Mesenchymal stem cell (in vitro differentiated cells and primary cell): ENCODE results near the gene EFCAB11.

Source experiments
- DNase-seq: peaks from one replicate; pipeline ENCODE4 v3.0.0-alpha.2; 2013
- H2AFZ ChIP-seq: one replicate; pipeline ENCODE4 v1.6.1; 2013; ENCODE audit warnings: low read depth, mild to moderate bottlenecking, control low read depth, inconsistent platforms, low read length, moderate library complexity
- H2AK5ac ChIP-seq: 2 replicates; pipeline ENCODE4 v1.6.1; 2013; ENCODE audit warnings: low read length, moderate library complexity, mild to moderate bottlenecking, inconsistent platforms; ENCODE audit not compliant: severe bottlenecking
- H2BK120ac ChIP-seq: one replicate; pipeline ENCODE4 v1.6.1; 2013; ENCODE audit warnings: low read depth, mild to moderate bottlenecking, inconsistent platforms, low read length, moderate library complexity
- H2BK12ac ChIP-seq, 2 experiments: one replicate each; pipeline ENCODE4 v1.6.1; 2013; ENCODE audit warnings: inconsistent platforms in 2 of 2, low read length in 2 of 2, mild to moderate bottlenecking in 2 of 2, moderate library complexity in 2 of 2, control low read depth in 1 of 2
- H2BK15ac ChIP-seq: one replicate; pipeline ENCODE4 v1.6.1; 2013; ENCODE audit warnings: mild to moderate bottlenecking, low read depth, inconsistent platforms; ENCODE audit not compliant: poor library complexity, severe bottlenecking
- H2BK5ac ChIP-seq: 2 replicates; pipeline ENCODE4 v1.6.1; 2013; ENCODE audit warnings: low read depth, mild to moderate bottlenecking, low read length, control low read depth, inconsistent platforms; ENCODE audit not compliant: poor library complexity, severe bottlenecking
- H3K14ac ChIP-seq, 2 experiments: one replicate each; pipeline ENCODE4 v1.6.1; 2013; ENCODE audit warnings: inconsistent platforms in 2 of 2, low read length in 2 of 2, control low read depth in 1 of 2, mild to moderate bottlenecking in 1 of 2, moderate library complexity in 1 of 2
- H3K18ac ChIP-seq, 2 experiments: one replicate each; pipeline ENCODE4 v1.6.1; 2013; ENCODE audit warnings: inconsistent platforms in 2 of 2, low read length in 2 of 2, control low read depth in 1 of 2, low read depth in 1 of 2, mild to moderate bottlenecking in 1 of 2
- H3K23ac ChIP-seq, 2 experiments: one replicate each; pipeline ENCODE4 v1.6.1; 2013; ENCODE audit warnings: inconsistent platforms in 2 of 2, low read length in 2 of 2, mild to moderate bottlenecking in 2 of 2, moderate library complexity in 2 of 2, control low read depth in 1 of 2
- H3K27ac ChIP-seq: 2 replicates; pipeline ENCODE4 v1.5.1; 2013; ENCODE audit warnings: mild to moderate bottlenecking, moderate library complexity, low read length, control low read depth, inconsistent platforms; ENCODE audit not compliant: poor library complexity, severe bottlenecking
- H3K27me3 ChIP-seq, 2 experiments: 2 replicates each; pipeline versions ENCODE4 v1.6.1 to v1.7.0; 2013; ENCODE audit warnings: low read length in 2 of 2, mild to moderate bottlenecking in 2 of 2, moderate library complexity in 2 of 2, control low read depth in 1 of 2, inconsistent platforms in 1 of 2; ENCODE audit not compliant: control insufficient read depth in 1 of 2, insufficient read depth in 1 of 2
- H3K36me3 ChIP-seq, 2 experiments: 2 replicates each; pipeline versions ENCODE4 v1.6.1 to v1.7.0; 2013; ENCODE audit warnings: low read length in 2 of 2, control low read depth in 1 of 2, inconsistent platforms in 1 of 2, low read depth in 1 of 2, mild to moderate bottlenecking in 1 of 2; ENCODE audit not compliant: insufficient read depth in 2 of 2, control insufficient read depth in 1 of 2
- H3K4ac ChIP-seq, 2 experiments: one replicate each; pipeline ENCODE4 v1.6.1; 2013; ENCODE audit warnings: inconsistent platforms in 2 of 2, low read length in 2 of 2, mild to moderate bottlenecking in 2 of 2, moderate library complexity in 2 of 2, control low read depth in 1 of 2, low read depth in 1 of 2
- H3K4me1 ChIP-seq: 2 replicates; pipeline ENCODE4 v1.6.1; 2013; ENCODE audit warnings: low read depth, low read length, control low read depth; ENCODE audit not compliant: control insufficient read depth, insufficient read depth
- H3K4me2 ChIP-seq: 2 replicates; pipeline ENCODE4 v1.6.1; 2013; ENCODE audit warnings: low read length, mild to moderate bottlenecking, inconsistent platforms; ENCODE audit not compliant: poor library complexity, severe bottlenecking
- H3K4me3 ChIP-seq, 2 experiments: 2 replicates each; pipeline versions ENCODE4 v1.5.1 to v1.7.0; 2013; ENCODE audit warnings: low read length in 2 of 2, mild to moderate bottlenecking in 2 of 2, control low read depth in 1 of 2, low read depth in 1 of 2; ENCODE audit not compliant: insufficient read depth in 1 of 2
- H3K79me1 ChIP-seq: replicated peaks from 2 replicates; pipeline ENCODE4 v1.6.1; 2013; ENCODE audit warnings: mild to moderate bottlenecking, control low read depth, low read length, inconsistent platforms; ENCODE audit not compliant: poor library complexity, severe bottlenecking
- H3K9ac ChIP-seq: 2 replicates; pipeline ENCODE4 v1.7.0; 2013; ENCODE audit warnings: mild to moderate bottlenecking, low read length, moderate library complexity
- H3K9me3 ChIP-seq: 2 replicates; pipeline ENCODE4 v1.7.0; 2013; ENCODE audit warnings: mild to moderate bottlenecking, low read length; ENCODE audit not compliant: control insufficient read depth
- H4K8ac ChIP-seq: one replicate; pipeline ENCODE4 v1.6.1; 2013; ENCODE audit warnings: inconsistent platforms, mild to moderate bottlenecking, low read length, moderate library complexity
- H4K91ac ChIP-seq: one replicate; pipeline ENCODE4 v1.6.1; 2013; ENCODE audit warnings: mild to moderate bottlenecking, low read length, inconsistent platforms
- WGBS: methylation state at CpG from one replicate; pipeline ENCODE4 v1.1.7; 2013; ENCODE audit warnings: mixed read lengths; 5-methylcytosine and 5-hydroxymethylcytosine counted together

EFCAB11 gene

DNA sequence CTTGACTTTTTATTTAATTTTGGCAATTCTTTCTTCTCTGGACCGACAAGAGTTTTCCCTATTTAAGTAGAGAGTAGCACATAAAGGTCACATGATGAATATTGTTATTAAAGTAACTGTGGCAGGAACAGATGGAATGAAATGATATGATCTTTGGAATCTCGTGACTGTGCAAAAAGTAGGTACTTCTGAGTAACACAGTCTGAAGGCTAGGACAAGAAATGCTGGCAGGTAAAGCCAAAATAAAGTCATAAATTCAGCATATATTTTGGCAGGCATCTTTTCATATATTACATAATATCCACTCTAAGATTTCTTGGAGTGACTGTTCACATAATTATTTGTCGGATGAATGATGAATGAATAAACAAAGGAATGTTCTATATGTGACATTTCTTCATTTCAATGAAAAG lies 121.4 kb downstream of the EFCAB11 start:
- H2BK120ac ChIP-seq = no peak overlapping the region
- no peak overlapping the region for H2BK12ac ChIP-seq
- H2BK5ac ChIP-seq = no peak overlapping the region
- no peak overlapping the region for H3K23ac ChIP-seq
- no peaks in the 10 kb centered on the region for H3K9me3 ChIP-seq
- H2AK5ac ChIP-seq = no peak overlapping the region
- no peak overlapping the region for H3K4me3 ChIP-seq
- no peak for DNase-seq
- no peaks in the 10 kb centered on the region for H3K27me3 ChIP-seq
- H3K27ac ChIP-seq = no peak overlapping the region
- H3K4me1 ChIP-seq = peaks cover 5% of the 10 kb centered on the region
- no peak overlapping the region for H3K4me2 ChIP-seq
- H3K36me3 ChIP-seq = no peaks in the 10 kb centered on the region
- H3K9ac ChIP-seq = no peak overlapping the region
- H2BK15ac ChIP-seq = no peak overlapping the region
- H3K14ac ChIP-seq = no peak overlapping the region
- H4K91ac ChIP-seq = no peak overlapping the region
- H4K8ac ChIP-seq = no peak overlapping the region
- H3K18ac ChIP-seq = no peak overlapping the region
- no peaks in the 10 kb centered on the region for H3K79me1 ChIP-seq
- H2AFZ ChIP-seq = no peak overlapping the region
- H3K4ac ChIP-seq = no peak overlapping the region
- 94% methylated on average over 2 of the region's 3 CpGs for WGBS

DNA sequence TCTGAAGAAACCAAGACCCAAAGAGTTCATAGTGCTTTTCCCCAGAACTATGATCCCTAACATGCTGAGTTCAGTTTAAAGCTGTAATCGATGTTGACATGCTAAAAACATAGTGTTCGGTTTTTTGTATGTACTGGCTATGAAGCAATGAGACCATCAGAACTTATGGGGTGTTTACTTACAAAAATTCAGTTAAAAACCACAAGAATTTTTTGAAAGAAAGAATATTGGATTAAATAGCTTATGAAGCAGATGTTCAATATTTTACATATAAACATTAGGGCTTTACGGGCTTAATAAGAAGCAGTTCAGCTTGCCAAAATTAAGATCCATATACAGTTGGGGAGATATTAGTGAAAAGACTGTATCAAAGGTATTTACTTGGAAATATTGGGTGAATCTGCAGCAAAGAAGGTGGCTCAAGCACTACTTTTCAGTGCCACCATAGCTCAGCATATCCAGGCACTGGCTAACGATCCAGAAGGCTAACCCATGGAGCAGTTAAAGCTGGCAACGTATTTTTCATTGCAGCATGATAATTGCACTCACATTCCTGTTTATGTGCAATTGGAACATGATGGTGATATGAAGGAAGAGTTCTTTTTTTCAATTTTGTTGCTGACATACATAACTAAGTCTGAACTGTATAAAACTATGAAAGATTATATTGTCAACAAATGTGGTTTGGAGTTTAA lies 125.9 kb downstream of the EFCAB11 start:
- Histone ChIP-seq H2AK5ac (no peak overlapping the region), H2BK5ac (no peak overlapping the region), H3K4me1 (no peaks in the 10 kb centered on the region), H3K14ac (no peak overlapping the region), H3K18ac (no peak overlapping the region), H3K9me3 (peaks cover 9% of the 10 kb centered on the region), H3K9ac (no peak overlapping the region), H3K27me3 (no peaks in the 10 kb centered on the region), H3K36me3 (no peaks in the 10 kb centered on the region), H3K4me2 (no peak overlapping the region), H2BK12ac (no peak overlapping the region), H3K27ac (no peak overlapping the region), H3K4me3 (no peak overlapping the region), H4K8ac (no peak overlapping the region), H3K79me1 (no peaks in the 10 kb centered on the region), H4K91ac (no peak overlapping the region), H3K4ac (no peak overlapping the region), H3K23ac (no peak overlapping the region), H2BK120ac (no peak overlapping the region), H2AFZ (no peak overlapping the region), H2BK15ac (no peak overlapping the region)
- WGBS = 78% methylated on average over 3 of the region's 5 CpGs
- DNase-seq = no peak

- Histone ChIP-seq H3K18ac (no peak overlapping the region), H2BK120ac (no peak overlapping the region), H4K91ac (no peak overlapping the region), H3K14ac (no peak overlapping the region), H3K36me3 (no peaks in the 10 kb centered on the region), H2AK5ac (no peak overlapping the region), H3K9me3 (peaks cover 19% of the 10 kb centered on the region), H3K27ac (no peak overlapping the region), H2BK12ac (no peak overlapping the region), H3K4me2 (no peak overlapping the region), H3K23ac (no peak overlapping the region), H3K4ac (no peak overlapping the region), H3K27me3 (no peaks in the 10 kb centered on the region), H3K9ac (no peak overlapping the region), H2BK15ac (no peak overlapping the region), H3K4me3 (no peak overlapping the region), H3K79me1 (no peaks in the 10 kb centered on the region), H3K4me1 (no peaks in the 10 kb centered on the region), H2AFZ (no peak overlapping the region), H4K8ac (no peak overlapping the region), H2BK5ac (no peak overlapping the region)
- WGBS = 95% methylated on average over 5 of the region's 7 CpGs
- no peak for DNase-seq
Measured at GRCh38 chr14:89827265-89827664, 127.3 kb downstream of the EFCAB11 start.

- no peak overlapping the region for H3K18ac ChIP-seq
- H3K9ac ChIP-seq = no peak overlapping the region
- no peaks in the 10 kb centered on the region for H3K27me3 ChIP-seq
- no peak overlapping the region for H4K91ac ChIP-seq
- H4K8ac ChIP-seq = no peak overlapping the region
- no peak overlapping the region for H2BK5ac ChIP-seq
- H2BK12ac ChIP-seq = no peak overlapping the region
- H3K36me3 ChIP-seq = no peaks in the 10 kb centered on the region
- H2AK5ac ChIP-seq = no peak overlapping the region
- H3K27ac ChIP-seq = no peak overlapping the region
- H2BK120ac ChIP-seq = no peak overlapping the region
- peak; percentile 49 for DNase-seq
- peaks cover 19% of the 10 kb centered on the region for H3K9me3 ChIP-seq
- no peak overlapping the region for H3K4me2 ChIP-seq
- H3K4me1 ChIP-seq = no peaks in the 10 kb centered on the region
- no peak overlapping the region for H3K4ac ChIP-seq
- no peak overlapping the region for H2AFZ ChIP-seq
- no peak overlapping the region for H3K14ac ChIP-seq
- H3K79me1 ChIP-seq = no peaks in the 10 kb centered on the region
- no peak overlapping the region for H2BK15ac ChIP-seq
- H3K4me3 ChIP-seq = no peak overlapping the region
- 41% methylated on average over 3 of the region's 3 CpGs for WGBS
- no peak overlapping the region for H3K23ac ChIP-seq
Measured at GRCh38 chr14:89826596-89826995, 127.9 kb downstream of the EFCAB11 start.
